ENCODE data around the gene ALDH1A1.

DNA sequence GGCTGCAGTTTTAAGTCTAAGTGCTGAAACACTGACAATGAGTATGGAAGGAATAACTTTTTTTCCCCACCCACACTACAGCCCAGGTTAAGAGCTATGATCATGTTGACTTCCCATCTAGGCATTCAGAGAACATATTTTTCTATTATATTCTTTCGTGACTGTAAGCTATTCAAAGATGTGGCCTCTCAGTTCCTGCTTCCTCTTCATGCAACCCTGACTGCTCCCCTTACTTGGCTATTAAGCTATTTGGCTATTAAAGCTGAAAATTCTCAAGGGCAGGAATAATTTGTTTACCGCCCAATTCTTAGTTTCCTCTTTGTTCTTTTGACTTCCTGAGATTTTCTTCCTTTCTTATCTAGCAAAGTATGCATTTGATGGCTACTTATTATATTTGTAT lies 18.6 kb upstream of the ALDH1A1 start:
- TF ChIP-seq, protein P1, sequence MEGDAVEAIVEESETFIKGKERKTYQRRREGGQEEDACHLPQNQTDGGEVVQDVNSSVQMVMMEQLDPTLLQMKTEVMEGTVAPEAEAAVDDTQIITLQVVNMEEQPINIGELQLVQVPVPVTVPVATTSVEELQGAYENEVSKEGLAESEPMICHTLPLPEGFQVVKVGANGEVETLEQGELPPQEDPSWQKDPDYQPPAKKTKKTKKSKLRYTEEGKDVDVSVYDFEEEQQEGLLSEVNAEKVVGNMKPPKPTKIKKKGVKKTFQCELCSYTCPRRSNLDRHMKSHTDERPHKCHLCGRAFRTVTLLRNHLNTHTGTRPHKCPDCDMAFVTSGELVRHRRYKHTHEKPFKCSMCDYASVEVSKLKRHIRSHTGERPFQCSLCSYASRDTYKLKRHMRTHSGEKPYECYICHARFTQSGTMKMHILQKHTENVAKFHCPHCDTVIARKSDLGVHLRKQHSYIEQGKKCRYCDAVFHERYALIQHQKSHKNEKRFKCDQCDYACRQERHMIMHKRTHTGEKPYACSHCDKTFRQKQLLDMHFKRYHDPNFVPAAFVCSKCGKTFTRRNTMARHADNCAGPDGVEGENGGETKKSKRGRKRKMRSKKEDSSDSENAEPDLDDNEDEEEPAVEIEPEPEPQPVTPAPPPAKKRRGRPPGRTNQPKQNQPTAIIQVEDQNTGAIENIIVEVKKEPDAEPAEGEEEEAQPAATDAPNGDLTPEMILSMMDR (IDR thresholded peaks at IDR 0.05) = no peak
- no peak for TF ChIP-seq EZH2phosphoT487 (IDR thresholded peaks at IDR 0.05)

All from neural progenitor cell (in vitro differentiated cells).